NAMALWA (cell line): ENCODE measurements around the gene MCRIP2.

Experiments used
- DNase-seq: peaks from one replicate; pipeline ENCODE4 v3.0.0-alpha.2; 2015; ENCODE audit warnings: low spot score

Gene MCRIP2

GRCh38 chr16:670485-671352 is 29.1 kb downstream of the MCRIP2 start:
- DNase-seq, result no peak

GRCh38 chr16:671353-672131 is 29.9 kb downstream of the MCRIP2 start:
- DNase-seq, result no peak

GRCh38 chr16:672371-672770 is 30.7 kb downstream of the MCRIP2 start:
- DNase-seq, result no peak

GRCh38 chr16:672851-673250 is 31.2 kb downstream of the MCRIP2 start:
- no peak for DNase-seq

- no peak for DNase-seq
These were observed 31.9 kb downstream of the MCRIP2 start for GRCh38 chr16:673399-673991.

- no peak for DNase-seq
These were observed 32.7 kb downstream of the MCRIP2 start for GRCh38 chr16:674214-674881.

GRCh38 chr16:674968-675883 is 33.6 kb downstream of the MCRIP2 start, which contains the start of gene RHBDL1:
RHBDL1 (plus strand) TSS chr16:675671; CDS start chr16:675791, 120 bp downstream.
- no peak for DNase-seq

- DNase-seq, result no peak
These were observed 34.4 kb downstream of the MCRIP2 start for GRCh38 chr16:675884-676564.

- no peak for DNase-seq
These were observed 34.9 kb downstream of the MCRIP2 start for GRCh38 chr16:676565-676902.

GRCh38 chr16:676913-677312 is 35.3 kb downstream of the MCRIP2 start:
- DNase-seq, result no peak

- no peak for DNase-seq
These were observed 35.9 kb downstream of the MCRIP2 start for GRCh38 chr16:677316-678190.

GRCh38 chr16:678209-678857 is 36.7 kb downstream of the MCRIP2 start:
- DNase-seq, result no peak

- DNase-seq, result peak; percentile 79
These were observed 37.5 kb downstream of the MCRIP2 start for GRCh38 chr16:678858-679813.

GRCh38 chr16:679814-680624 is 38.4 kb downstream of the MCRIP2 start, which contains the start of gene STUB1:
STUB1 (plus strand) TSS chr16:680410; CDS start chr16:680526, 116 bp downstream.
- peak; percentile 90 for DNase-seq

- no peak for DNase-seq
These were observed 39.0 kb downstream of the MCRIP2 start for GRCh38 chr16:680625-680945.

- peak; percentile 52 for DNase-seq
These were observed 39.5 kb downstream of the MCRIP2 start for GRCh38 chr16:680967-681745.
